SH-SY5Y (cell line): ENCODE measurements around the gene RGS19.

Experiments used
- GATA2 ChIP-seq: IDR thresholded peaks from 2 replicates; pipeline ENCODE4 v1.6.1; 2011; ENCODE audit warnings: mild to moderate bottlenecking, low read depth, low read length
- GATA3 ChIP-seq: IDR thresholded peaks from 2 replicates; pipeline ENCODE4 v1.6.1; 2011; ENCODE audit warnings: low read depth, mild to moderate bottlenecking, low read length, moderate library complexity

GRCh38 chr20:64105846-64106434, 26.6 kb upstream of the RGS19 start:
- TF ChIP-seq GATA2 (no peak), GATA3 (no peak)
